ENCODE data around the gene FMO2.

The FMO2 gene

GRCh38 chr1:171185091-171185490, at the start of gene FMO2:
FMO2 (plus strand) TSS chr1:171185300; CDS start chr1:171185714, 414 bp downstream.
- no peak for DNase-seq (ENCODE audit: low read depth in 2 of 2)

- DNase-seq (ENCODE audit: low read depth in 2 of 2), result no peak
Measured at GRCh38 chr1:171137580-171137979, 47.5 kb upstream of the FMO2 start.

GRCh38 chr1:171138980-171139379, 46.1 kb upstream of the FMO2 start:
- no peak for DNase-seq (ENCODE audit: low read depth in 2 of 2)

- DNase-seq (ENCODE audit: low read depth in 2 of 2), result no peak
Measured at GRCh38 chr1:171139890-171140289, 45.2 kb upstream of the FMO2 start.

- no peak for DNase-seq (ENCODE audit: low read depth in 2 of 2)
Measured at GRCh38 chr1:171140401-171140800, 44.7 kb upstream of the FMO2 start.

- no peak for DNase-seq (ENCODE audit: low read depth in 2 of 2)
Measured at GRCh38 chr1:171140956-171141687, 44.0 kb upstream of the FMO2 start.

GRCh38 chr1:171141688-171142415, 43.2 kb upstream of the FMO2 start:
- no peak for DNase-seq (ENCODE audit: low read depth in 2 of 2)

GRCh38 chr1:171142416-171143385, 42.4 kb upstream of the FMO2 start:
- no peak for DNase-seq (ENCODE audit: low read depth in 2 of 2)

- DNase-seq (ENCODE audit: low read depth in 2 of 2), result no peak
Measured at GRCh38 chr1:171150156-171150555, 34.9 kb upstream of the FMO2 start.

GRCh38 chr1:171152549-171152948, 32.6 kb upstream of the FMO2 start:
- DNase-seq (ENCODE audit: low read depth in 2 of 2), result no peak

- no peak for DNase-seq (ENCODE audit: low read depth in 2 of 2)
Measured at GRCh38 chr1:171155484-171155883, 29.6 kb upstream of the FMO2 start.

GRCh38 chr1:171158096-171158495, 27.0 kb upstream of the FMO2 start:
- DNase-seq (ENCODE audit: low read depth in 2 of 2), result no peak

- no peak for DNase-seq (ENCODE audit: low read depth in 2 of 2)
Measured at GRCh38 chr1:171158551-171158950, 26.5 kb upstream of the FMO2 start.

GRCh38 chr1:171159148-171159547, 26.0 kb upstream of the FMO2 start:
- DNase-seq (ENCODE audit: low read depth in 2 of 2), result no peak

- DNase-seq (ENCODE audit: low read depth in 2 of 2), result no peak
Measured at GRCh38 chr1:171160211-171160610, 24.9 kb upstream of the FMO2 start.

GRCh38 chr1:171160639-171161354, 24.3 kb upstream of the FMO2 start:
- no peak for DNase-seq (ENCODE audit: low read depth in 2 of 2)

GRCh38 chr1:171161431-171161830, 23.7 kb upstream of the FMO2 start:
- DNase-seq (ENCODE audit: low read depth in 2 of 2), result no peak

GRCh38 chr1:171166361-171166760, 18.7 kb upstream of the FMO2 start:
- DNase-seq (ENCODE audit: low read depth in 2 of 2), result no peak

- DNase-seq (ENCODE audit: low read depth in 2 of 2), result no peak
Measured at GRCh38 chr1:171167785-171168184, 17.3 kb upstream of the FMO2 start.

- no peak for DNase-seq (ENCODE audit: low read depth in 2 of 2)
Measured at GRCh38 chr1:171172471-171172870, 12.6 kb upstream of the FMO2 start.

- no peak for DNase-seq (ENCODE audit: low read depth in 2 of 2)
Measured at GRCh38 chr1:171173069-171173468, 12.0 kb upstream of the FMO2 start.

All from stimulated activated CD8-positive, alpha-beta memory T cell treated with anti-CD3 and anti-CD28 coated beads, Interleukin-7, amount 100 ng/mL, for 4 hours (primary cell).